Panc1 (cell line): ENCODE data around the gene SCAF11. TPM values are rescaled to one million over a fixed set of nuclear protein-coding genes. Genes with fewer than 3 reads are reported as not detected.

Source experiments
- ATAC-seq: fragments of 200-7000 bp; cut with Tn5 transposase; 2 replicates; pipeline ENCODE4 v1.9.1; 2020; ENCODE audit warnings: mild to moderate bottlenecking, moderate library complexity
- BruUV-seq: library from RNA; stranded (reverse); fragments of 400-500 nt; replicated peaks from 2 replicates; lab custom pipeline; 2021; lab: Mats Ljungman, UMichigan
- CTCF ChIA-PET: fragments of 300-600 bp; sonication (Branson Sonifier 250); formaldehyde crosslinking; loops from one replicate; lab custom pipeline; 2022; ENCODE audit warnings: antibody characterized with exemption; lab: Charles Lee
- POLR2A ChIA-PET: fragments of 300-600 bp; sonication (Branson Sonifier 250); formaldehyde crosslinking; loops from one replicate; lab custom pipeline; 2022; ENCODE audit warnings: antibody characterized with exemption; lab: Charles Lee
- DNase-seq: peaks from one replicate; pipeline ENCODE4 v3.0.0-alpha.2; 2010; ENCODE audit warnings: low read depth, low spot score
- H3K27ac ChIP-seq: 2 replicates; pipeline ENCODE4 v1.5.1; 2011; ENCODE audit warnings: mild to moderate bottlenecking, low read length, inconsistent platforms
- H3K27me3 ChIP-seq: fragments of 200-500 bp; sonication (Bioruptor generic); 2 replicates; pipeline ENCODE4 v1.6.0; 2014; ENCODE audit warnings: low read length, inconsistent platforms; ENCODE audit not compliant: control insufficient read depth, insufficient read depth
- H3K36me3 ChIP-seq: fragments of 200-500 bp; sonication (Bioruptor generic); 2 replicates; pipeline ENCODE4 v1.5.1; 2014; ENCODE audit warnings: inconsistent platforms, mild to moderate bottlenecking, low read length, moderate library complexity; ENCODE audit not compliant: control insufficient read depth, insufficient read depth
- H3K4me1 ChIP-seq: 2 replicates; pipeline ENCODE4 v1.5.1; 2011; ENCODE audit warnings: inconsistent platforms, mild to moderate bottlenecking, low read length, moderate library complexity; ENCODE audit not compliant: control insufficient read depth, insufficient read depth
- H3K4me3 ChIP-seq, 2 experiments: 2 replicates each; pipeline ENCODE4 v1.5.1; 2011 to 2012; ENCODE audit warnings: low read depth in 2 of 2, low read length in 2 of 2, mild to moderate bottlenecking in 2 of 2, inconsistent platforms in 1 of 2, moderate library complexity in 1 of 2
- H3K9me3 ChIP-seq: fragments of 200-500 bp; sonication (Bioruptor generic); 2 replicates; pipeline ENCODE4 v1.5.1; 2014; ENCODE audit warnings: low read depth, mild to moderate bottlenecking, inconsistent platforms, low read length, moderate library complexity; ENCODE audit not compliant: control insufficient read depth, insufficient read depth
- POLR2AphosphoS5 ChIP-seq: IDR thresholded peaks from 2 replicates; pipeline ENCODE4 v1.6.1; 2012; ENCODE audit warnings: mild to moderate bottlenecking, low read depth, low read length, moderate library complexity
- SIN3A ChIP-seq: IDR thresholded peaks from 2 replicates; pipeline ENCODE4 v1.6.1; 2012; ENCODE audit warnings: low read depth, mild to moderate bottlenecking, low read length, moderate library complexity, borderline replicate concordance; ENCODE audit not compliant: insufficient read depth
- TCF7L2 ChIP-seq: IDR thresholded peaks from 2 replicates; pipeline ENCODE4 v1.6.1; 2011; ENCODE audit warnings: mild to moderate bottlenecking, low read depth, low read length, inconsistent platforms
- in situ Hi-C: cut with HindIII; loops from 2 replicates; pipeline ENCODE4 v1.10.0; 2016; ENCODE audit warnings: low sequenced_read_pairs, low pct_unique_long_range_greater_than_20kb
- intact Hi-C: fragments of 100-400 bp; cut with micrococcal nuclease; formaldehyde crosslinking; loops from one replicate; pipeline ENCODE4 v1.10.0; 2022; ENCODE audit not compliant: unreplicated experiment
- total RNA-seq: library from RNA; stranded (reverse); gene quantifications from one replicate; pipeline ENCODE4 v1.2.1, GENCODE V29; 2021; ENCODE audit not compliant: unreplicated experiment
- TF ChIP-seq, protein P1 (sequence below), 2 experiments: IDR thresholded peaks; 2 replicates each; pipeline ENCODE4 v1.6.1; 2011 to 2012; ENCODE audit warnings: low read depth in 2 of 2, control low read depth in 1 of 2, low read length in 1 of 2, mild to moderate bottlenecking in 1 of 2, moderate library complexity in 1 of 2; ENCODE audit not compliant: insufficient read depth in 1 of 2
- TF ChIP-seq, protein P2 (sequence below): fragments of 450-650 bp; IDR thresholded peaks from 2 replicates; pipeline ENCODE4 v1.5.1; 2017; ENCODE audit warnings: mild to moderate bottlenecking

The SCAF11 gene
- total RNA-seq, 1 experiment from 2014 or later, result 98.3 TPM

DNA sequence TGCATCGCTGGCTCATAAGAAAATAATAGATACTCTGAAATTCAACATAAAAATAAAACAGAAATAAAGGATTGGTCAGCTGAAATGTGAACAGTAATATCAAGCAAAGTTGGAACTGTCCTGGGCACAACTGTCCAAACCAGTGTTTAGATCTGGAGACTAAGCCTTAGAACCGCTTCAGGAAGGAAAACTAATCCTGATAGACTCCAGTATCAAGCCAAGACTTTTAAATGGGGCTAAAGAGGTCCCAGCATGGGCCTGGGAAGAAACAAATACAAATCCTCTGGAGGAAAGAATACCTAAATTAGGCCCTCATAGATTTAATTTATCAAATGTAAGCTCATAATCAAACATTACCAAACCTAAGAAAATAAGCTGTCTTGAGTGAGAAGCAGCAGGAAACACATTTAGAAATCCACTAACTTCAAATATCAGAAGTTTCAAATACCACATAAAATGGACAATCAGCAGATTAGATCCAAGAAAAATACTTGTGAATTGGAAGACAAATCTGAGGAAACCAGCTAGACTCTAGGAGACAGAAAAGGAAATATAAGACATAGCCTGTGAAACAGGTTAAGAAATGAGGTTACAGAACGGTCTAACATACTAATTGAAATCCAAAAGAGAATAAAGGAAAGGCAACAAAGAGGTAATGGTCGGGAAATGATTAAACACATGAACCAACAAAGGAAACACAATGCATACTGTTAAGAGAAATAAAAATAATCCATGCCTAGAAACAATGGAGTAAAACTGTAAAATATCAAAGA lies 27.6 kb downstream of the SCAF11 start:
- no peak overlapping the region for H3K27ac ChIP-seq

DNA sequence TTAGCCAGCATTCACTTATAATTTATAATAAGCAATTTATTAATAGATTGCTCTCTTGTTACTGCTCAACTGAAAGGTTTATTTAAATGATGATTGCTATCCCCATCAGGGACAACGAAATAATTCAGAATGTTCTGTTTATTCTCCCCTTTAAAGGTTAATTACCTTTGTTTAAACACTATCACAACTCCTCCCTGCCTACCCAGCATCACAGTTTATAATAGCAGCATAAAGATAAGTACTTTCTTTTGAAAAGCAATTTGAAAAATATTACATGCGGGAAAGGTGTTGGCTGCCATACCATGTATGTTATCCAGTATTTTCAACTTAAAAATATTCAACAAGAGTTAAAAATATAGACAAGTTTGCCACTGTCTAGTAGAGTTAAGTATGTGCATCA lies 30.6 kb downstream of the SCAF11 start:
- in situ Hi-C loops, result no loop called here
- H3K4me3 ChIP-seq, result no peak overlapping the region
- H3K4me1 ChIP-seq, result no peaks in the 10 kb centered on the region
- intact Hi-C loops, result no loop called here
- H3K27me3 ChIP-seq, result no peaks in the 10 kb centered on the region
- ATAC-seq (no peak), DNase-seq (no peak)
- H3K27ac ChIP-seq, result no peak overlapping the region
- TF ChIP-seq SIN3A (no peak), POLR2AphosphoS5 (no peak), TCF7L2 (no peak)
- TF ChIP-seq, protein P1, sequence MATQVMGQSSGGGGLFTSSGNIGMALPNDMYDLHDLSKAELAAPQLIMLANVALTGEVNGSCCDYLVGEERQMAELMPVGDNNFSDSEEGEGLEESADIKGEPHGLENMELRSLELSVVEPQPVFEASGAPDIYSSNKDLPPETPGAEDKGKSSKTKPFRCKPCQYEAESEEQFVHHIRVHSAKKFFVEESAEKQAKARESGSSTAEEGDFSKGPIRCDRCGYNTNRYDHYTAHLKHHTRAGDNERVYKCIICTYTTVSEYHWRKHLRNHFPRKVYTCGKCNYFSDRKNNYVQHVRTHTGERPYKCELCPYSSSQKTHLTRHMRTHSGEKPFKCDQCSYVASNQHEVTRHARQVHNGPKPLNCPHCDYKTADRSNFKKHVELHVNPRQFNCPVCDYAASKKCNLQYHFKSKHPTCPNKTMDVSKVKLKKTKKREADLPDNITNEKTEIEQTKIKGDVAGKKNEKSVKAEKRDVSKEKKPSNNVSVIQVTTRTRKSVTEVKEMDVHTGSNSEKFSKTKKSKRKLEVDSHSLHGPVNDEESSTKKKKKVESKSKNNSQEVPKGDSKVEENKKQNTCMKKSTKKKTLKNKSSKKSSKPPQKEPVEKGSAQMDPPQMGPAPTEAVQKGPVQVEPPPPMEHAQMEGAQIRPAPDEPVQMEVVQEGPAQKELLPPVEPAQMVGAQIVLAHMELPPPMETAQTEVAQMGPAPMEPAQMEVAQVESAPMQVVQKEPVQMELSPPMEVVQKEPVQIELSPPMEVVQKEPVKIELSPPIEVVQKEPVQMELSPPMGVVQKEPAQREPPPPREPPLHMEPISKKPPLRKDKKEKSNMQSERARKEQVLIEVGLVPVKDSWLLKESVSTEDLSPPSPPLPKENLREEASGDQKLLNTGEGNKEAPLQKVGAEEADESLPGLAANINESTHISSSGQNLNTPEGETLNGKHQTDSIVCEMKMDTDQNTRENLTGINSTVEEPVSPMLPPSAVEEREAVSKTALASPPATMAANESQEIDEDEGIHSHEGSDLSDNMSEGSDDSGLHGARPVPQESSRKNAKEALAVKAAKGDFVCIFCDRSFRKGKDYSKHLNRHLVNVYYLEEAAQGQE (IDR thresholded peaks at IDR 0.05; ENCODE audit: insufficient read depth in 1 of 2, low read depth in 2 of 2, low read length in 1 of 2), result no peak
- TF ChIP-seq, protein P2, sequence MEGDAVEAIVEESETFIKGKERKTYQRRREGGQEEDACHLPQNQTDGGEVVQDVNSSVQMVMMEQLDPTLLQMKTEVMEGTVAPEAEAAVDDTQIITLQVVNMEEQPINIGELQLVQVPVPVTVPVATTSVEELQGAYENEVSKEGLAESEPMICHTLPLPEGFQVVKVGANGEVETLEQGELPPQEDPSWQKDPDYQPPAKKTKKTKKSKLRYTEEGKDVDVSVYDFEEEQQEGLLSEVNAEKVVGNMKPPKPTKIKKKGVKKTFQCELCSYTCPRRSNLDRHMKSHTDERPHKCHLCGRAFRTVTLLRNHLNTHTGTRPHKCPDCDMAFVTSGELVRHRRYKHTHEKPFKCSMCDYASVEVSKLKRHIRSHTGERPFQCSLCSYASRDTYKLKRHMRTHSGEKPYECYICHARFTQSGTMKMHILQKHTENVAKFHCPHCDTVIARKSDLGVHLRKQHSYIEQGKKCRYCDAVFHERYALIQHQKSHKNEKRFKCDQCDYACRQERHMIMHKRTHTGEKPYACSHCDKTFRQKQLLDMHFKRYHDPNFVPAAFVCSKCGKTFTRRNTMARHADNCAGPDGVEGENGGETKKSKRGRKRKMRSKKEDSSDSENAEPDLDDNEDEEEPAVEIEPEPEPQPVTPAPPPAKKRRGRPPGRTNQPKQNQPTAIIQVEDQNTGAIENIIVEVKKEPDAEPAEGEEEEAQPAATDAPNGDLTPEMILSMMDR, result no peak
- ChIA-PET POLR2A (no interaction called here), CTCF (no interaction called here)
- H3K36me3 ChIP-seq, result peaks cover 24% of the 10 kb centered on the region
- BruUV-seq, result no TSS peak
- no peaks in the 10 kb centered on the region for H3K9me3 ChIP-seq

More for the DNA sequence above, 27.6 kb downstream of the SCAF11 start:
- Histone ChIP-seq H3K36me3 (peaks cover 24% of the 10 kb centered on the region), H3K4me1 (peaks cover 7% of the 10 kb centered on the region; the same call in 1 of the 2 replicates), H3K9me3 (no peaks in the 10 kb centered on the region), H3K4me3 (no peak overlapping the region), H3K27me3 (no peaks in the 10 kb centered on the region)
- ChIA-PET CTCF (no interaction called here), POLR2A (no interaction called here)
- BruUV-seq, result no TSS peak
- no peak for ATAC-seq
- TF ChIP-seq SIN3A (no peak), TCF7L2 (no peak), POLR2AphosphoS5 (no peak)
- TF ChIP-seq, protein P2, result no peak
- TF ChIP-seq, protein P1 (IDR thresholded peaks at IDR 0.05; ENCODE audit: insufficient read depth in 1 of 2, low read depth in 2 of 2, low read length in 1 of 2), result no peak
- intact Hi-C loops, result no loop called here
- in situ Hi-C loops, result no loop called here
- no peak for DNase-seq
